Limb (tissue), 2 donors: ENCODE data around the gene NRXN2.

Experiments
- DNase-seq, 2 donors: peaks; one replicate each; pipeline ENCODE4 v3.0.0-alpha.2; 2016; ENCODE audit errors: extremely low spot score in 2 of 2

The NRXN2 gene

DNA sequence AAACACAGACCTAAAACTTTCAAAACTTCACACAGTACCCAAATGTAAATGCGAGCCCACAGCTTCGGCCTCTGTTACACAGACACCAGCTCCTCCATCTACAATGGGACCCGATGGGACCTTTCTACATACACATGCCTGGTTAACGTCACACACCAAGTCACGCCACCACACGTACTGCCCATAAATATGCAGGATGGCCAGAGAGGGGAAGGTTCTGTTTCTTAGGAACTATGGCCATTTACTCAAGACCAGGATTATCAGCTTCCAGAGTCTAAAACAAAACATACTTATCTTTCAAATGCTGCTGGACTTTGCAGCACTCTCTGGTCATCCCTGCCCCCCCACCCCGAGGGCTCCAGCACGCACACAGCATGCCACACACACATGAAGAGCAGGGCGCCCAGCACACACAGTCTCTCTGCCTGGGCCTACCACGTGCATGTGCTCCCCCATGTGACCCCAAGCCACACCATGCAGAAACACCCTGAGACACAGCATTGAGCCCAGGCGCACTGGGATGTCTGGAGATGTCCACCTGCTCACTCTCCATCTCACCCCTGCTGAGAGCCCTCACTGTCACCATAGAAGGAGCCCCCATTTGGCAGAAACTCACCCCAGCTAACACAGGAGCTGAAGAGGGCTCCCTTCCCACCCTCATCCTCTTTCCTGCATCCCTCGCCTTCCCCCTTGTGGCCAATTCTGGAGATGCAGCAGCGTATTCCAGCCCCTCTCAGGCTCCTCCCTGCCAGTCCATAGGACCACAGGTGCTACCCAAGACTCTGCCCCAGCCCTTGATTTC, 70.2 kb downstream of the NRXN2 start:
- DNase-seq, result peak; percentile 77 to 93

DNA sequence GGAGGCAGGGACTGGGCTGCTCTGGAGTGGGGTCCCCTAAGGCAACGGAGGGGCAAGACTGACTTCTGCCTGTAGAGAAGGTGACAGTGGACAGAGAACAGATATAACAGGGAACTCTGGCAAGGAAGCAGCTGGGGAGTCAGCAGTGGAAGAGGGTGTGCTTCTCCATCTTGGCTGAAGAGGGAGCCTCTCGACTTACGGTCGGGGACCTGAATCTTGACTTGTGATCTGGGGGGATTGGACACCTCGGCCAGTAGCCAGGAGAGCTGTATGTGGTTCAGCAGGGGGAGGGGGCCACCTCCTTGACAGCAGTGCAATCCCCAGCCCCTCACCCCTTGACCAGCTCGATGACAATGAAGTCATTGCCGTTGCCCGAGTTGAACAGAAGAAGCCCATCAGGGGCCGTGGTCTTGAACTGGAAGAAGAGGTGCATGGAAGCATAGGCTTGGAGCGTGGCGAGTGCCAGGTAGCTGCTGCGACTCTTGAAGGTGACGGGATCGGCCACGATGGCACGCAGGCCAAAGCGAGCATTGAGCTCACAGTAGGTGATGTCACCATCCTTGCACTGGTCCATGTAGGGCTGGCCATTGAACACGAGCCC, 72.0 kb downstream of the NRXN2 start:
- no peak for DNase-seq

GRCh38 chr11:64649291-64649697, 73.7 kb downstream of the NRXN2 start:
- DNase-seq, result no peak

- DNase-seq, result no peak
Measured at GRCh38 chr11:64648551-64648950, 74.4 kb downstream of the NRXN2 start.

- no peak for DNase-seq
Measured at GRCh38 chr11:64647019-64647779, 75.8 kb downstream of the NRXN2 start.

GRCh38 chr11:64644647-64645275, 78.2 kb downstream of the NRXN2 start:
- no peak for DNase-seq

- no peak for DNase-seq
Measured at GRCh38 chr11:64643920-64644646, 78.9 kb downstream of the NRXN2 start.

GRCh38 chr11:64643256-64643881, 79.6 kb downstream of the NRXN2 start:
- DNase-seq, result peak; percentile 58 to 78

DNA sequence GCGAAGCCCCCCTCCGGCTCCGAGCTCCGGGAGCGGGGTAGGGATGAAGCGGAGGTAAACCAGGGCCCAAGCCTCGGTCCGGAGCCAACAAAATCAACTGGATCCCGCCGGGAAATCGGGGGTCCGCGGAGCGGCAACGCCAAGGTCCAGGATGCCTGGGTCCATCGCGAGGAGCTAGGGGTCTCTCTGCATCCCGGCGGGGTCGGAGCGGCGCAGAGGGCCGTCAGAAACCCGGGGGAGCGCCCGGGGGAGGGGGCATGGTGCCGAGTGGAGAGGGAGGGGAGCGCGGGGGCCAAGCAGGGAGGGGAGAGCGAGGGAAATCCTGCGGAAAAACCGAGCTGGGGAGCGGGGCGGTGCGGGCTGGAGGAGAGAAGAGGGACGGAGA, 80.1 kb downstream of the NRXN2 start:
- DNase-seq, result no peak

- no peak for DNase-seq
Measured at GRCh38 chr11:64642418-64642735, 80.6 kb downstream of the NRXN2 start.

GRCh38 chr11:64641596-64642417, 81.2 kb downstream of the NRXN2 start:
- no peak for DNase-seq

- DNase-seq, result no peak
Measured at GRCh38 chr11:64639885-64640284, 83.1 kb downstream of the NRXN2 start.

GRCh38 chr11:64638829-64639228, 84.2 kb downstream of the NRXN2 start:
- DNase-seq, result no peak

- DNase-seq, result peak in 1 of 2 donors; percentile 68
Measured at GRCh38 chr11:64638018-64638665, 84.9 kb downstream of the NRXN2 start.

GRCh38 chr11:64637334-64638017, 85.5 kb downstream of the NRXN2 start:
- no peak for DNase-seq

GRCh38 chr11:64633555-64634159, 89.3 kb downstream of the NRXN2 start:
- DNase-seq, result no peak

- no peak for DNase-seq
Measured at GRCh38 chr11:64632654-64633053, 90.3 kb downstream of the NRXN2 start.

- no peak for DNase-seq
Measured at GRCh38 chr11:64632237-64632636, 90.8 kb downstream of the NRXN2 start.

DNA sequence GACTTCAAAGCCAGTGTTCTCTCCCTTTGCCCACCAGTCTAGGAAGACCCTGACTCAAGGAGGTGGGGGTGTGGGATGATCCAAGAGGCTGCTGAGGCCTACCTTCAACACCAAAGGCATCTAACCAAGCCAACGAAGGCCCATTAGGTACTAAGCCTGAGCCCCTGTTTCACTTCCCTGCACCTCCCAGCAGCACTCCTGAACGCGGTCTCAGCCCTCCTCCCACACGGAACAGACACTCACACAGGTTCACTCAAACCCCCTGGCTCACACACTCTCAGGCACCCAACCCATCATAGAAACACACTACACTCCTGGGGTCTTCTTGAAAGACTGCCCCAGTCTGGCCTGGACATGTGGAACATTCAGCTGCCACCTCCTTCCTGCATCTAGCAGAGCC, 91.3 kb downstream of the NRXN2 start:
- no peak for DNase-seq
